Measurements from ENCODE around the gene AUTS2.

- no peak for TF ChIP-seq POLR2A (IDR thresholded peaks at IDR 0.05)
- TF ChIP-seq CTCF (IDR thresholded peaks at IDR 0.05), result no peak
Observed at GRCh38 chr7:69963393-69963792, 365.1 kb downstream of the AUTS2 start.
